Activated gamma-delta T cell treated with anti-CD3 and anti-CD28 coated beads, Interleukin-2, amount 50 U/mL, for 16 hours (primary cell): ENCODE data around the gene SPATA7.
"Not testable (repeated sequence)": the region's sequence is repeated elsewhere in the genome, so short reads cannot be mapped to it uniquely, and the experiment has no call there.

Experiments used
- DNase-seq: peaks from one replicate; pipeline ENCODE4 v3.0.0-alpha.2; 2020; ENCODE audit warnings: low read depth

SPATA7 gene

GRCh38 chr14:88385212-88386101, at the start of gene SPATA7:
Gene SPATA7 (plus strand): TSS chr14:88385657. CDS start chr14:88385819, 162 bp downstream.
- DNase-seq = peak; percentile 51

GRCh38 chr14:88340357-88340756, 45.1 kb upstream of the SPATA7 start:
- no peak for DNase-seq

GRCh38 chr14:88342980-88343379, 42.5 kb upstream of the SPATA7 start:
- no peak for DNase-seq

GRCh38 chr14:88346048-88346639, 39.3 kb upstream of the SPATA7 start:
- no peak for DNase-seq

GRCh38 chr14:88348546-88348945, 36.9 kb upstream of the SPATA7 start:
- DNase-seq = no peak

- DNase-seq = no peak
Measured at GRCh38 chr14:88351966-88352691, 33.3 kb upstream of the SPATA7 start.

- no peak for DNase-seq
Measured at GRCh38 chr14:88352698-88353097, 32.8 kb upstream of the SPATA7 start.

- no peak for DNase-seq
Measured at GRCh38 chr14:88354358-88354757, 31.1 kb upstream of the SPATA7 start.

GRCh38 chr14:88359500-88359899, 26.0 kb upstream of the SPATA7 start:
- no peak for DNase-seq

GRCh38 chr14:88363644-88364043, 21.8 kb upstream of the SPATA7 start:
- DNase-seq = no peak

GRCh38 chr14:88364710-88365413, 20.6 kb upstream of the SPATA7 start:
- DNase-seq = no peak

- no peak for DNase-seq
Measured at GRCh38 chr14:88369496-88369895, 16.0 kb upstream of the SPATA7 start.

GRCh38 chr14:88379706-88380343, 5.6 kb upstream of the SPATA7 start:
- DNase-seq = no peak

GRCh38 chr14:88380405-88380804, 5.1 kb upstream of the SPATA7 start:
- no peak for DNase-seq

GRCh38 chr14:88381634-88382033, 3.8 kb upstream of the SPATA7 start:
- DNase-seq = not testable (repeated sequence)

GRCh38 chr14:88384718-88385117, 739 bp upstream of the SPATA7 start:
- no peak for DNase-seq

GRCh38 chr14:88386256-88386794, 868 bp downstream of the SPATA7 start:
- no peak for DNase-seq

- DNase-seq = no peak
Measured at GRCh38 chr14:88388741-88389282, 3.4 kb downstream of the SPATA7 start.

GRCh38 chr14:88392609-88393008, 7.2 kb downstream of the SPATA7 start:
- no peak for DNase-seq

GRCh38 chr14:88411039-88411438, 25.6 kb downstream of the SPATA7 start:
- DNase-seq = no peak

GRCh38 chr14:88417594-88417993, 32.1 kb downstream of the SPATA7 start:
- DNase-seq = no peak
